TTC549 (cell line): ENCODE results near the gene SPPL2A.
"Not testable (repeated sequence)": the region's sequence is repeated elsewhere in the genome, so short reads cannot be mapped to it uniquely, and the experiment has no call there.

Experiments used
- FAIRE-seq: peaks from 2 replicates; lab custom pipeline; 2012; peaks lifted over from hg19 to GRCh38; lab: Jason Lieb, UNC

SPPL2A gene, protein sequence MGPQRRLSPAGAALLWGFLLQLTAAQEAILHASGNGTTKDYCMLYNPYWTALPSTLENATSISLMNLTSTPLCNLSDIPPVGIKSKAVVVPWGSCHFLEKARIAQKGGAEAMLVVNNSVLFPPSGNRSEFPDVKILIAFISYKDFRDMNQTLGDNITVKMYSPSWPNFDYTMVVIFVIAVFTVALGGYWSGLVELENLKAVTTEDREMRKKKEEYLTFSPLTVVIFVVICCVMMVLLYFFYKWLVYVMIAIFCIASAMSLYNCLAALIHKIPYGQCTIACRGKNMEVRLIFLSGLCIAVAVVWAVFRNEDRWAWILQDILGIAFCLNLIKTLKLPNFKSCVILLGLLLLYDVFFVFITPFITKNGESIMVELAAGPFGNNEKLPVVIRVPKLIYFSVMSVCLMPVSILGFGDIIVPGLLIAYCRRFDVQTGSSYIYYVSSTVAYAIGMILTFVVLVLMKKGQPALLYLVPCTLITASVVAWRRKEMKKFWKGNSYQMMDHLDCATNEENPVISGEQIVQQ

DNA sequence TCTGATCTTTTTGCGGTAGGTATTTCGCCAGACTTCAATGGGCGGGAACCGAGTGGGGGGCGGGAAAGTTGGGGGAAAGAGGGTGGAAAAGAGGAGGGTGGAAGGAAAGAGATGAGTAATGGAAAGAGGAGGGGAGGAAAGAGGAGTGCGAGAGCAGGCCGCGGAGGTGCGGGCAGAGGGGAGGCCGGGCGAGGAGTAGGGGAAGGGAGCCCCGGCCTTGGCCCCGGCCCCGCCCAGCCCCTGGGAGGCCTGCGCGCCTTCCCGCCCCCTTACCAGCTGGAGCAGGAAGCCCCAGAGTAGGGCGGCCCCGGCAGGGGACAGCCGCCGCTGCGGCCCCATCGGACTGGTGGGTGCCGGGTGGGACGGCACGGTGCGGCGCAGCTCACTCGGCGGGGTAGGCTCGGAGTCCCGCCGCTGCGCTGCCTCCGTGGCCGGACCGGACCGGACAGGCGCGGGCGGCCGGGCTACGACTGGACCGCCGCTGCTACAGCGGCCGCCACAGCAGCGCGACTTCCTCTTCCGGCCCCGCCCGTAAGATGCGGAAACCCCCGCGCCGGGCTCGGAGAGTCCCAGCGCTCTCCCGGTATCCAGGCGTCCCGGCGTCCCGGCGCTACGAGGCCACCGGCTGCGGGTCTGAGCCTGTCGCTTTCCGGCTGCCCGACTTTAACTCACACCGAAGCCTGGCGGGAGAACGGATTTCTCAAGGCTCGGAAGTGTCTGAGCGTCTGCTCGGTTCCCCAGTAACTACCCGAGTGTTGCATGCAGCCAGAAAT, at the start of gene SPPL2A:
Gene SPPL2A (minus strand): TSS at position 512 of the 773 bp plus-strand sequence. CDS start 173 bp downstream, at position 339.
- FAIRE-seq = no peak

DNA sequence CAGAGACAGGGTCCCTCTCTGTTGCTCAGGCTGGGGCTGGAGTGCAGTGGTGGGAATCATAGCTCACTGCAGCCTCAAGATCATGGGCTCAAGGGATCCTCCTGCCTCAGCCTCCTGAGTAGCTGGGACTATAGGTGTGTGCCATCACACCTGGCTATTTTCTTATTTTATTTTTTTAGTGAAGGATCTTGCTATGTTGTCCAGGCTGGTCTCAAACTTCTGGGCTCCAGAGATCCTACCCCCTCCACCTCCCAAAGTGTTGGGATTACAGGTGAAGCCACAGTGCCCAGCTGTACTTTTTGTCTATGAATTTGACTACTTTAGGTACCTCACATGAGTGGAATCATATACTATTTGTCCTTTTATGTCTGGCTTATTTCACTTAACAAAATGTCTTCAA, 49.1 kb upstream of the SPPL2A start:
- FAIRE-seq = no peak

DNA sequence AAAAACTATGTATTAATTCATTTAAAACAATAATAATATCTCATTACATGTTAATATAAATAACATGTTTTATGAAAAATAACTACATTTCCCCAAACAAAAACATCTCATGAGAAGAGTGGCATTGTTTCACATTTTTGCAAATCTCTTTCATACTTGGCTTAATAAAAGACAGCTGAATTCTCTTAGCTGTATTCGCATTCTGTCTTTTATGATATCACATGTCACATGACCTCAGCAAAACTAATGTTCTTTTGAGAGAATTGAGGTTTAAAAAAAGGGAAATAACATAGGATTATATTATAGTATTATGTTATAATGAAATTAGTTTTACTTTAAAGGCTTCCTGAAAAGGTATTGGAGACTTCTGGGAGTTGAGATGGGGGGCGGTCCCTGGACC, 48.4 kb upstream of the SPPL2A start:
- no peak for FAIRE-seq

DNA sequence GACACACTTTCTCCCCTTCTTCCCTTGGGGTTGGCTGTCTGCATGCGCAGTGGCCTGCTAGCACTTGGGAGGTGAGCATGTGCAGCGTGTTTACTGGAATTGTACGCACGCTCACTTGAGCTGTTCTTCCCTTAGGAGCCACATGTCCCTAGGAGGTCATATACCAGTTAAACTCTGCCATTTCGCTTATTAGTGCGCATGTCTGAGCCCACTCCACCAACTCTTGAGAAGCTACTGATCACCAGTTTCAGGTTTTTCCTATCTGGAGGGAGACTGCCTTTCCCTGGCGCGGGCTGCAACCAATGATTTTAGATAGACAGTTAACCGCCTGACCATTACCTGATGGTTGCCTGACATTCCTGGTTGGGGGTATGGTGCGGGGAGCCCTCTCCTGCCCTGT, 47.6 kb upstream of the SPPL2A start:
- no peak for FAIRE-seq

DNA sequence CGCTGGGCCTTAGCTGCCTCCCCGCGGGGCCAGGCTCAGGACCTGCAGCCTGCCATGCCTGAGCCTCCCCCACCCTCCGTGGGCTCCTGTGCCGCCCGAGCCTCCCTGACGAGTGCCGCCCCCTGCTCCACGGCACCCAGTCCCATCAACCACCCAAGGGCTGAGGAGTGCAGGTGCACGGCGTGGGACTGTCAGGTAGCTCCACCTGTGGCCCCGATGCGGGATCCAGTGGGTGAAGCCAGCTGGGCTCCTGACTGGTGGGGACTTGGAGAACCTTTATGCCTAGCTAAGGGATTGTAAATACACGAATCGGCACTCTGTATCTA, 46.6 kb upstream of the SPPL2A start:
- FAIRE-seq = not testable (repeated sequence)

DNA sequence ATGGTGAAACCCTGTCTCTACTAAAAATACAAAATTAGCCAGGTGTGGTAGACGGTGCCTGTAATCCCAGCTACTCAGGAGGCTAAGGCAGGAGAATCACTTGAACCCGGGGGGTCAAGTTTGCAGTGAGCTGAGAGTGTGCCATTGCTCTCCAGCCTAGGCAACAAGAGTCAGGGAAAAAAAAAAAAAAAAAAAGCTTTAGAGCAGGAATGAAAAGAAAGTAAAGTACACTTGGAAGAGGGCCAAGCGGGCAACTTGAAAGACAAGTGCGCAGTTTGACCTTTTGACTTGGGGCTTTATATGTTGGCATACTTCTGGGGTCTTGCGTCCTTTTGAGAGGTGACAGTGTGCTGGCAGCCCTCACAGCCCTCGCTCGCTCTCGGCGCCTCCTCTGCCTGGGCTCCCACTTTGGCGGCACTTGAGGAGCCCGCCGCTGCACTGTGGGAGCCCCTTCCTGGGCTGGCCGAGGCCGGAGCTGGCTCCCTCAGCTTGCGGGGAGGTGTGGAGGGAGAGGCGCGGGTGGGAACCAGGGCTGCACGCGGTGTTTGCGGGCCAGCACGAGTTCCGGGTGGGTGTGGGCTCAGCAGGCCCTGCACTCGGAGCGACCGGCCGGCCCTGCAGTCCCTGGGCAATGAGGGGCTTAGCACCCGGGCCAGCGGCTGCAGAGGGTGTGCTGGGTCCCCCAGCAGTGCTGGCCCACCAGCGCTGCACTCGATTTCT, 46.1 kb upstream of the SPPL2A start:
- FAIRE-seq = not testable (repeated sequence)

DNA sequence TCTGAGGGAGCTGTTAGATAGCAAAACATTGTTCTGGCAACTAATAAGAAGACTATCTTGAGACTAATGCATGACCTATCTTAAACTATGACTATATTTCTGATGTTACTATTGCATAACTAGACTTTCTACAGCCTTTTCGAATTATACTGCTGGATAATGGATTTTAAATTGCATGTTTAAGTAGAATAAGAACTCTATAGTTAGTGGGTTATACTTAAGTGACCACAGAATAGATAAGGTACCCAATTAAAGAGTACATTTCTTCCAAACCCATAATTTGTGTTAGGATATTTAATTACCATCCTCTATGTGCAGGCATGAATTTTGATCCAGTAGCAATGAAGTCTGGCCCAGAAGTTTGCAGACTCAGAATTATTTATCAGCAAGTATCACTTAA, 44.6 kb upstream of the SPPL2A start:
- no peak for FAIRE-seq

DNA sequence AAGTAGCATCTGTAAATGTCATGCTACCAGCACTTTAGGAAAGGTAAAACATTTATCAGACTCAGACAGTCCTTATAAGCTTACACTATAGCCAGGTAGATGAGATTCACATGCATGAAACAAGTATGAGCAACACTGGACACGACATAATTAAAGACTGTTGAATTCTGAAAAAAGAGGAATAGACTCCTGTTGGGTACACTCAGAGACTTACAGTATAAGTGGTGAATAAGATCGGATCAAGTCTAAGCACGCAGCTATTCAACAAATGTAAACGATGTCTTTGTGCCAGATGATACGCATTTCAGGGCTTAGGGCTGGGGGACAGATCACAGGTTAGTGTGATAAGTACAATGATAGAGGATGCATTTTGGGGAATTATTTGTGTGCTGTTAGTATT, 43.2 kb upstream of the SPPL2A start:
- FAIRE-seq = no peak

DNA sequence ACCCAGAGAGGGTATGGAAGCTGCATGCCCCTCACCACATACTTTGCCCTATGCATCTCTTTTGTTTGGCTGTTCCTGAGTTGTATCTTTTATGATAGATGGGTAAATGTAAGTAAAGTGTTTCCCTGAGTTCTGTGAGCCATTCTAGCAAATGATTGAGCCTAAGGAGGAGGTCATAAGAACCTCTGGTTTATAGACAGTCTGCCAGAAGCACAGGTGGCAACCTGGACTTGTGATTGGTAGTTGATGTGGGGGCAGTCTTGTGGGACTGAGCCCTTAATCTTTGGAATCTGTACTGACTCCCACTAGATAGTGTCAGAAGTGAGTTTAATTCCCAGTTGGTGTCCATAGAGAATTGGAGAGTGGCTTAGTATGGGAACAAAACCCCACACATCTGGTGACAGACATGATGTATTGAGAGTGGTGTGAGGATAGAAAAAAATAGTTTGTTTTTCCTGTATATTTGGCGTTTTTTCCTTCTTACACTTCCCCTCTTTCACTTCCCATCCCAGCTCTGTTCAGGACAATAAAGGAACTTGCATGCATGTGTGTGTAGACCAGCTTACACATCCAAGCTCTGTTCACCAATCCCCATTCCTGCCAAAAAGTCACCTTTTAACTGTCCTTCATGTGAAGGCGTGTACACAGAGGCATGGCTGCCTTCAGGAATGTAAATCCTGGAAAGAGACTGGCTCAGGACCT, 38.1 kb upstream of the SPPL2A start:
- FAIRE-seq = no peak

DNA sequence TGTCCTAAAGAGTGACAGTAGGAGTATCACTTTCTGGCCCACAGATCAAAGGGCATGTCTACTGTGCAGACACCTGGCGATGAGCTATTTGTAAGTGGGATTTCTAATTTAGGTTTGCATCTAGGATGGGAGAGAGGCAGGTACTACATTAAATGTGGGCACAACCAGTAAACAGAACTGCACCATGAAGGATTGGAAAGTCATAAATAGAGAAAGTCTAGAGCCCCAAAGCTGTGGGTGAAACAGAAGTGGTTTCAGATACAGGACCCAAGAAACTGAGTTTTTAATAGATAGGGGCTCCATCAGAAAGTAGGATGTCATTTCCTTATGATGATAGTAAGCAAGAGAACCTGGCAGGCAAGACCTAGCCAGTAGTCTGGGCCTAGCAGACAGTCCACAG, 35.2 kb upstream of the SPPL2A start:
- no peak for FAIRE-seq

DNA sequence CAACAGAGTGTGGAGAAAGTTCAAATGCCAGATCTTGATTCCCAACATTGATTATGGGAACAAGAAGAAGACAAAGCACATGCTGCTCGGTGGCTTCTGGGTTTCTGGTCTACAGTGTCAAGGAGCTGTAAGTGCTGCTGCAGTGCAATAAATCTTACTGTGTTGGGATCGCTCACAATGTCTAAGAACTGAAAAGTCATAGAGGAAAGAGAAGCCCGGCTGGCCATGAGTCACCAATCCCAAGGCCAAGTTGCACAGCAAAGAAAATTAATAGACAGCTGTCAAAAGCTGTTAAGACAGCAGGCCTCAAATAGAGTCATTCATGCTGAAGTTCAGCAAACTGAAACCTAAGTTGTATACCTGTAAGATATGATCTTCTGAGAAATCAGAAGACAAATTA, 33.2 kb upstream of the SPPL2A start:
- FAIRE-seq = no peak

DNA sequence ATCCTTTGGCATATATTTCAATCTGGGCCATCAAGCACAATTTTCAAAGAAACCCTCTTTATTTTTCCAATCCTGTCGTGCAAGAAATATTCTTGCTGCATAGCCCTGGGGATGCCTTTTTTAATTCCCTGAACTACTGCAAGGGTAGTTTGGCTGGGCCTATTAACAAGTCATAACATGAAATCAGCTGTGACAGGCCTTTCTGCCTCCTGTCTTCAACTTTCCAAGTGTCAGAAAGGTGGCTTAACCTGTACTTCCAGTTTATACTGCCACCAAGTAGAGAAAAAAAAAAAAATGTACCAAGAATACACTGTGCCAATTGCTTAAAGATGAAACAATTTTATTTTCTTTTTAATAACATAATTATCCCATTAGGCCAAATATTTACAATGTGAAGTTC, 32.4 kb upstream of the SPPL2A start:
- FAIRE-seq = no peak

DNA sequence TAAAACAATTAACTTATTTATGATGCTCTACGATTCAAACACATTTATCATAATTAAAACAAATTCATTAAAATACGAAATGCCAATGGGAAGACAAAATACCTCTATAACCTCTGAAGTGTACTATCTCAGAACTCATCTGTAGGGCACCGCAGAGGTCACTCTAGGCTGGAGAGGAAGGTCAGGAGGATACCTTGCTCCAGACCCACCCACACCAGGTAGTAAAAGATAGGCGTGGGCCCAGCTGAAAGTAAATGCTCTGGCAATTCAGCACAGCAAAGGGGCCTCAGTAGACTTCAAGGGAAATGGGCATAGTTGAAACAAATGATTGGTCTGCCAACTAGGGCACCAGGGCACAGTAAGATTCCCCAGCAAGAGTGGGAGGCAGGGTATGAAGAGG, 26.0 kb upstream of the SPPL2A start:
- no peak for FAIRE-seq

DNA sequence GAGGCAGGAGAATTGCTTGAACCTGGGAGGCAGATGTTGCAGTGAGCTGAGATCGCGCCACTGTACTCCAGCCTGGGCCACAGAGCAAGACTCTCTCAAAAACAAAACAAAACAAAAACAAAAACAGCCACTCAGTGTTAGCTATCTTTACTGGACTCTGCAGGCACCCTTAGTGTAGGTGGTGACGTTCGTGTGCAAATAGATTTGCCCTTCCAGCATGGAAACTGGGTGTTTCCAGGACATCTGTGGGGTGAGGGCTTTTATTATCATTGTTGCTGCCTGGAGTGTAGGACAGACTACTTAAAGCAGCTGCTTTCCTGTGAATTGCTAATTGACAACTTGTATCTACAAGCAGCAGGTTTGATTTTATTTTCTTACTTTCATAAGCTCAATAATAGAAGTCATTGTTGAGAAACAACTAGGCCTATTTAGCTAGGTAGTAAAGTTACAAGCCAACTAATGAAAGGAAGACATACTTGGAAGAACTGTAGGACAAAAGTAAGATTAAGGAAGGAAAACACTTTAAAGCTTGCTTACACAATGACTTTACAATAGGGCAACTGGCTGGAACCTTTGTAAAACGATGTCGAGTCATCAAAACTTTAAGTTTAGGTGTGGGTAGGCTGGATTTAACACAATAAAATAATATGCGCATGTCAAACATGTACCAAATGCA, 25.4 kb upstream of the SPPL2A start:
- FAIRE-seq = no peak

DNA sequence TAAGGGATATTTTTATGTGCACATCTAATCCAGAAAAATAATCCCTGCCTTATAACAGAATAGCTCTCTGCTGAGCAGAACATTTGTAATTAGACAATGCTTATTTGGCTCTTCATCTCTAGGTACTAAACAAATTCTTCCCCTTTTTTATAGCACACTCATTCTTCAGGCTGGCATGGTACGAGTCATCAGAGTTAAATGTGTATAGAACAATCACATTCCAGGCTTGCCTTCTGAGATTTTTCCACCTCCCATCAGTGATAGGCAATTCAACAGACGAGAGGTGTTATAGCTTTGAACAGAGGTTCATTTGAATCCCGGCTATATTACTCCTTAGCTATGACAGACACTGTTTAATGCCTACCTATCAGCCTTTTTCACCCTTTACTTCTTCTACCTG, 21.4 kb upstream of the SPPL2A start:
- no peak for FAIRE-seq

DNA sequence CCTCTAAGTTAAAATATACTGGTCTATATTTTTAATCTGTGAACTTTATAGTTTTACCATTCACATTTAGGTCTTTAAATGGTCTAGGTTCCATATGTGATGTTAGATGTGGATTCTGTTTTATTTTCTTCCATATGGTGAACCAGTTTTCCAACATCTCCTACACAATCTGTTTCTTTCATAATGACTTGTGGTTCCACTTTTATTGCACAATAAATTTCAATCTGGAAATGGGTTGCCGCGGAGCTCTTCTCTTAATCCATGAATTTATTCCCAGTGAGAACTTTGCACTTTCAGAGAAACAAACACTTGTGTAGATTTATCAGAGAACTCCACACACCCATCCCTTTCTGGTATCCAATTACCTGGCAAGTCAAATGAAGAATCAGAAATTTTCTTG, 20.9 kb upstream of the SPPL2A start:
- no peak for FAIRE-seq

DNA sequence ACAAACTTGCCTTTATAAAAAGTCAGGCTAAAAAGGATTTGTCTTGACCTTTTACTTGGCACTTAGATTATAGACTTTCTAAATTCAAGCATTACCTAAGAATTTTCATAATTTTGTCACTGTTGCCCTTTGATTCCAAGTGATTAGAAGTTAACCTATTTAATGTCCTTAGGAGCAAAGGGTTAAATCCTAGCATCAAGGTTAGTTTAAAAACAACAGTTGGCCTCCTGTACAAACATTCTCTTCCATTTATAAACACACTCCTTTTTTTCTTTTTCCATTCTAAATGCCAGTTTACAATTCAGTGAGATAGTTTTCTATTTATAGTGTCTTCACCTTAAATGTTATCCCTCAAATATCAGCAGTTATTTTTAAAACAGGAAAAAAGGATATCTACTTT, 18.4 kb upstream of the SPPL2A start:
- FAIRE-seq = no peak

DNA sequence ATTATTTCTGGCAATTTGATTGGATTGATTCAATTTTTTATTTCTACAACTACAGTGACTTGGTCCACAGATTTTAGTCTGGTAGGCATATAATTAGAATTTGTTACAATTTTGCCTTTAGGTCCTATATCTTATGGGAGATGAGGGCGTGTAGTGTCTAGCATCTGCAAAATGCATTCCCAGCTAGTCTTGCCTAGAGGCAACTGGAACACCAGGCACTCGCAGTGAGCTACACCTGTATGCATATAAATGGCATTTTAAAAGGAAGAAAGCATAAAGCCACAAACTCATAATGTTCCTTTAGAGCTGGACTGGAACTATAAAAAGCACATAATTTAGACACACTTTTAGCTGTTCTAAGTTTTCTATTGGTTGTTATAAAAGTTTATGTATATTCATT, 17.9 kb upstream of the SPPL2A start:
- no peak for FAIRE-seq

DNA sequence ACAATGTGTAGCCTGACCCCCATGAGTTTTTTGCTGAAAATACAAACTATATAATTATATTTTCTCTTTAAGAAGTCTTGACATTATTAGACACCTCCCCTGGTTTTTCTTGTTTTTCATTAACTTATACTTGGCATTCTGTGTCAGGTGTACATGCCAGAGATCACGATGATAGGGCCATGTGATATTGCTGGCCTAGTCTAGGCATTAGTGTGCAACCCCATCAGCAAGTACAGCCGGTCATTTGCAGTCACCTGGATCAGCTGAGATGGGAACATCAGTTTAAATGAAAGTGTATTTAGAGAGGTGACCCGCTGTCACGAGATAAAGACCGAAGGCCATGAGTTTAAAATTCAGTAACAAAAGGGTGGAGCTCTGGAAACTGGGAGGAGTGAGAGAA, 12.6 kb upstream of the SPPL2A start:
- FAIRE-seq = no peak

DNA sequence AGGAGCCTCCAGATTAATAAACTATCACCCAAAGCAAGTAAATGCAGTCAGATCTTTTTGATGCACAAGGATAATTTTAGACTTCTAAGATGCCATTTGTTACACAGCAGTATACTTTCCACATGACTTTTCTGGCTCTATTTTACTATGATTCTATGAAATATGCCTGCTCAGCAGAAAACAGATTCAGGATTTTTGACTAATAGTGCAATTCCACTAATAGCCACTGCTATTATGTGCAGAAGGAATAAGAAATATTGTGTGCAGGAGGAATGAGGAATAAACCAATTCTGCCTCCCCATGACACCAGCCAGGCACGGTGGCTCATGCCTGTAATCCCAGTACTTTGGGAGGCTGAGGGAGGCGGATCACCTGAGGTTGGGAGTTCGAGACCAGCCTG, 11.5 kb upstream of the SPPL2A start:
- no peak for FAIRE-seq

DNA sequence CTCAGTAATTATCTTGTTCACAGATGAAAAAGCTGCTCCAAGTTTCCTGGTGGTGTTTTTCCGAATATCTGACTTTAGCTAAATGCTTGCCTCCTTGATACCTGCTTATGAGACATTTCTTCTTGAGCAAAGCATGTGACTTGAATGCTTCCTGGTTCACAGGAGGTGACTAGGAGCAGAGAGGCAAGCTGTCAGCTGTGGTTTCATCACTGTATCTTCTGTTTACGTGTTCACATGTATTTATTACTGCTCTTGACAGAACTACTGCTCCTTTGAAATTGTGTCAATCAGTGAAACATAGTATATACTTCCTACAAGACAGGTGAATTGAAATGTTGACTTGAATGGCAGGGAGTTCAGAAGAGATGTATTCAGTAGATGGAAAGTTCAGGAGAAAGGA, 8.9 kb upstream of the SPPL2A start:
- no peak for FAIRE-seq

DNA sequence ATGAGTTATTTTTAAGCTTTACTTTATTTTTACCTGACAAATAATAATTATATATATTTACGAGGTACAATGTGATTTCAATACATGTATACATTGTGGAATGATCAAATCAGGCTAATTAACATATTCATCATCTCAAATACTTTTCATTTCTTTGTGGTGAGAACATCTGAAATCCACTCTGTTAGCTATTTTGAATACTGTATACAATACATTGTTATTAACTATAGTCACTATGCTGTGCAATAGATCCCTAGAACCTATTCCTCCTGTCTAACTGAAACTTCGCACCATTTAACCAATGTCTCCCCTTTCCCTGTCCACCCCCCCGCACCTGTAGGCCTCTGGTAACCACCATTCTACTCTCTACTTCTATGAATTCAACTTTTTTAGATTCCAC, 7.9 kb upstream of the SPPL2A start:
- no peak for FAIRE-seq
